ENCODE results near the gene SPRR1A.

GRCh38 chr1:152959273-152959672 is 24.6 kb upstream of the SPRR1A start:
- TF ChIP-seq, protein P1, sequence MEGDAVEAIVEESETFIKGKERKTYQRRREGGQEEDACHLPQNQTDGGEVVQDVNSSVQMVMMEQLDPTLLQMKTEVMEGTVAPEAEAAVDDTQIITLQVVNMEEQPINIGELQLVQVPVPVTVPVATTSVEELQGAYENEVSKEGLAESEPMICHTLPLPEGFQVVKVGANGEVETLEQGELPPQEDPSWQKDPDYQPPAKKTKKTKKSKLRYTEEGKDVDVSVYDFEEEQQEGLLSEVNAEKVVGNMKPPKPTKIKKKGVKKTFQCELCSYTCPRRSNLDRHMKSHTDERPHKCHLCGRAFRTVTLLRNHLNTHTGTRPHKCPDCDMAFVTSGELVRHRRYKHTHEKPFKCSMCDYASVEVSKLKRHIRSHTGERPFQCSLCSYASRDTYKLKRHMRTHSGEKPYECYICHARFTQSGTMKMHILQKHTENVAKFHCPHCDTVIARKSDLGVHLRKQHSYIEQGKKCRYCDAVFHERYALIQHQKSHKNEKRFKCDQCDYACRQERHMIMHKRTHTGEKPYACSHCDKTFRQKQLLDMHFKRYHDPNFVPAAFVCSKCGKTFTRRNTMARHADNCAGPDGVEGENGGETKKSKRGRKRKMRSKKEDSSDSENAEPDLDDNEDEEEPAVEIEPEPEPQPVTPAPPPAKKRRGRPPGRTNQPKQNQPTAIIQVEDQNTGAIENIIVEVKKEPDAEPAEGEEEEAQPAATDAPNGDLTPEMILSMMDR (IDR thresholded peaks at IDR 0.05; ENCODE audit: low read length) = no peak
- no peak for TF ChIP-seq EZH2 (optimal IDR thresholded peaks at IDR 0.05; ENCODE audit: low read depth, low read length)
